ENCODE measurements around the gene CDK7.
"Not testable (repeated sequence)": the region's sequence is repeated elsewhere in the genome, so short reads cannot be mapped to it uniquely, and the experiment has no call there.

The CDK7 gene

DNA sequence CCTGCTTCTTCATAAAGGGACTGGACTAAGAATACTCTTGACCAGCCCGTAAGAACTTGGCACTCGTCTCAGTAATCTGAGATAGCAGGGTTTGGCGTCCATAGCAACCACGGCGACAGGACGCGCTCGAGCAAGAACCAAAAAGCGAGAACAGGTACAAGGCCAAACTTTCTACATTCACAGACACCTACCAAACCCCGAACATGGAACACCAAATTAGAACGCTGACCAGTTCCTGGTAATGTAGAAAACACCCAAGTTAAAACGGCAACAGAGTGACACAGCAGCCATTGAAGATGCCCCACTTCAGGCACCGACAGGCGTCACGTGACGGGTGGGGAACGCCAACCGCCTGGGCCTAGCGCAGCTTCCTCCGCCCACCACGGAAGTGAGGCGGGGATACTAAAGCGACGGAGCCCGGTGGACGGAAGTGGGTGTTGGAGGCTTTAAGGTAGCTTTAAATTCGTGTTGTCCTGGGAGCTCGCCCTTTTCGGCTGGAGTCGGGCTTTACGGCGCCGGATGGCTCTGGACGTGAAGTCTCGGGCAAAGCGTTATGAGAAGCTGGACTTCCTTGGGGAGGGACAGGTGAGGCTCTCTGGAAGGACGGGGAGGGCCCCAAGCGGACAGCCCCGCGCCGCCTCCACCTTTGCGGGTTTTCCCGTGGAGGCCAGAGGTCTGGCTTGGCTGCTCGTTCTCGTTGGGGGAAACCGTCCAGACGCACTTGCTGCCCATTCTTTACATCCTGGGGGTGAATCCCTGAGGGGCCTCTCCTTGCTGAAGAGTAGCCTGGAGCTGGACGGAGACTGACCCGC, at the start of gene CDK7:
Gene CDK7, plus strand, starts transcription at position 430 of the 812 bp plus-strand sequence. Its CDS starts 90 bp downstream, at position 520.
- DNase-seq = peak; percentile 65

- DNase-seq = no peak
Observed at GRCh38 chr5:69187342-69187741, 47.3 kb upstream of the CDK7 start.

GRCh38 chr5:69188811-69189161, 45.9 kb upstream of the CDK7 start:
- no peak for DNase-seq

DNA sequence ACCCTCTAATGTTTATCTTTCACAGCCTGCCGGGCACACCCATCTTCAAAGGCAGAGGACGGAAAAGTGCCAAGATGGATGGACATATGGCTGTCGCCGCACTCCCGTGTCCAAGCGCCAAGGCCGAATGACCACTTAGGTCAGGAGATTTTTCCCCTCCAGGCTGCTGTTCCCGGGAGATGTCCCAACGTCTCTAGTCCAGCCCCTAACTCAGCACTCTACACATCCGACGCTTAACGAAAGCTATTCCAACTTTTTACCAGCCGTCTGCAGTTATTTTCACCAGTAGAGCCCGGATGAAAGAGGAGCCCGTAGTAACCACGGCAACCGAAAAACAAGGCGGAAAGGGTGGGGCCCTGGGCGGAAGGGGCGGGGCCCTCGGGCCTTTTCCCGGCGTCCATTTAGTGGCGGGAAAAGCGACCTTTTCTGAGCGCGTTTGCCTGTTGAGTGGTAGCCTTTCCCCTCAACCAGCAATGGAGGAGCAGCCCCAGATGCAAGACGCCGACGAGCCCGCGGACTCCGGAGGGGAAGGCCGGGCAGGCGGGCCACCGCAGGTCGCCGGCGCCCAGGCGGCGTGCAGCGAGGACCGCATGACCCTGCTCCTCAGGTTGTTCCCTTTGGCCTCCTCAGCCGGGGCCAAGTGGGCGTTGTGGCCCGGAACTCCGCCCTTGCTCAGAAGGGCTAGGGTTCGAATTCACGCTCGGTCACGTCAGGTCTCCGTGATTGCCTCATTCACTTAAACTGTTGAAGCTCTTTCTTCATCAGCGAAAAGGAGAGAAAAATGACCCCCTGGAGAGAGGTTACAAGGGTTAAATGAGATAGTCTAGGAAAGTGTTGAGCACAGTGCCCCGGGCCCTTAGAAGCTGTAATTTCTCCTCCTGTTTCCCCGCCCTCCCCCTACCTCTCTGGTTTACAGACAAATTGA, 45.3 kb upstream of the CDK7 start, which contains the start of gene CENPH:
Gene CENPH, plus strand, starts transcription at position 422 of the 925 bp plus-strand sequence. Its CDS starts 52 bp downstream, at position 474.
- DNase-seq = peak; percentile 68

DNA sequence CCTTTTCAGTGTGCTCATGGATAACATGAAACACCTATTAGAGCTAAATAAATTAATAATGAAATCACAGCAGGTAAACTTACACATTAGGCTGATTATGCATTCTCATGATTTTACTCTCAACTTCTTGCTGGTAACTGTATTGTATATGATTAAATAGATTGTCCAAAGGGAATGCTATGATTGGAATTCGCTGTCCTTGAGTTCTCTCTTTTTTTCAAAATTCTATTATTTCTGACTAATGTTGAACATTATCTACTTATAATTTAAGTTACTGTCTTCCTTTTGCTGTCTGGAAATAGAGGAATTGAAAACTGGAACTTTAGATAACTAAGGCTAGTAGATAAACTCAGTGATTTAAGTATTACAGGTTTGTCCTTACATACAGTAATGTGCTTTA, 32.2 kb upstream of the CDK7 start:
- DNase-seq = no peak

- no peak for DNase-seq
Observed at GRCh38 chr5:69206528-69207190, 28.0 kb upstream of the CDK7 start.

GRCh38 chr5:69209602-69210001, 25.1 kb upstream of the CDK7 start:
- no peak for DNase-seq

DNA sequence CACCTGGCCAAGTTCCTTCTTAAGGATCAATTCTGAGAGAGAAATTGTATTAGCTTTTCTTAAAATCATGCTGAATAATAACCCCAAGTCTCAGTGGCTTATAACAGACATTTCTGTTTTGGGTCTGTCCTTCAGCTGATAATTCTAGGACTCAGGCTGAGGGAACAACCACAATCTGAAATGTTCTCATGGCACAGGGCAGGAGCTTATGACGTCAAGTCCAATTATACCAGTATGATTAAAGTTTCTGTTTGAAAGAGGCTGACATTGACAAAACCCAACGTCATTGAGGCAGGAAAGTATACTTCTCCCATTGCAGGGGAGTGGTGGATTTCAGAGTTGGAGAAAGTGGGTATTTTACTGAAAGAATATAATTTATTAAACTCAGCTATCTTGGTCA, 23.5 kb upstream of the CDK7 start:
- DNase-seq = no peak

GRCh38 chr5:69212022-69212421, 22.7 kb upstream of the CDK7 start:
- no peak for DNase-seq

DNA sequence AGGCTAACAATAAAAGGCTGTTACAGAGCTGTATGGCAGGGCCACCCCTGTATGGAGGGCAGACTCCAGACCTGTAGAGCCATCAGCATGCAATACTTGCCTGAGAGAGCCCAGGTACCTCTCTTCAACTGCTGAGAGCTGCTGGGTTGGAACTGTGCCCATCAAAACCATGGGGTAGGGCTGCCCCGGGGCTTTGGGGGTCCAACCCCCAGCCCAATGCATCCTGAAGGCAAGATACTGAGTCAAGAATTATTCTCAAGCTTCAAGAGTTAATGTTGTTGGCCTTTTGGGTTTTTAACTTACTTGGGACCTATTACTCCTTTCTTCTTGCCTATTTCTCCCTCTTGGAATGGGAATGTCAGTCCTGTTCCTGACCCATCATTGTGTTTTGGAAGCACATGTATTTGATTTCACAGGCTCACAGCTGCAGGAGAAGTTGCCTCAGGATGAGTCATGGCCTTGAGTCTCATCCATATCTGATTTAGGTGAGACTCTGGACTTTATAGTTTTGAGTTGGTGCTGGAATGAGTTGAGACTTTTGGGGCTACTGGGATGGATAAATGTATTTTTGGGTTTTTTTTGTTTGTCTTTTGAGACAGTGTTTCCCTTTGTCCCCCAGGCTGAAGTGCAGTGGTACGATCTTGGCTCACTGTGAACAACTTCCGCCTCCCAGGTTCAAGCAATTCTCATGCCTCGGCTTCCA, 21.0 kb upstream of the CDK7 start:
- no peak for DNase-seq

DNA sequence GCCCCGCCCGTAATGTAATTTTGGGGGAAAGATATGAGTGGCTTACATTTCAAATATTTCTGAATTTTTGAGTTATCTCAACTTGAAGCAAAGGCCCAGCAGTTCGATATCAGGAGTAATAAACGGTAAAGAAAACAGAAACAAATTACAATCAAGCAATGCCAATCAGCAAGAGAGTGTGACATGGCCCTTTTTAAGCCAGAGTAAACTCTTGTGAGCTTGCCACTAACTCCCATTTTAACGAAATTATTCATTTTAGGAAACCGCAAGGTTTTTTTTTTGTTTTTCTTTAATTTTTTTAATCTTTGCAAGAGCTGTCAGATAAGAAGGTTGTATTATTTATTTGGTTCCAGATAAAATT, 17.6 kb upstream of the CDK7 start:
- no peak for DNase-seq

GRCh38 chr5:69217548-69218526, 16.8 kb upstream of the CDK7 start:
- peak; percentile 73 for DNase-seq

- no peak for DNase-seq
Observed at GRCh38 chr5:69219939-69220338, 14.7 kb upstream of the CDK7 start.

DNA sequence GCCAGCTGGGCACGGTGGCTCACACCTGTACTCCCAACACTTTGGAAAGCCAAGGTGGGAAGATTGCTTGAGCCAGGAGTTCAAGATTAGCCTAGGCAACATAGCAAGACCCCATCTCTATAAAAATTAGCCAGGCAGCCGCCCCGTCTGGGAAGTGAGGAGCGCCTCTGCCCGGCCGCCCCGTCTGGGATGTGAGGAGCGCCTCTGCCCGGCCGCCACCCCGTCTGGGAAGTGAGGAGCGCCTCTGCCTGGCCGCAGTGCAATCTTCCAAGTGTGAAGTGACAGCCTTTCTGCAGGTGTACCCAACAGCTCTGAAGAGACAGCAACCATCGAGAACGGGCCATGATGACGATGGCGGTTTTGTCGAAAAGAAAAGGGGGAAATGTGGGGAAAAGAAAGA, 14.3 kb upstream of the CDK7 start:
- not testable (repeated sequence) for DNase-seq

DNA sequence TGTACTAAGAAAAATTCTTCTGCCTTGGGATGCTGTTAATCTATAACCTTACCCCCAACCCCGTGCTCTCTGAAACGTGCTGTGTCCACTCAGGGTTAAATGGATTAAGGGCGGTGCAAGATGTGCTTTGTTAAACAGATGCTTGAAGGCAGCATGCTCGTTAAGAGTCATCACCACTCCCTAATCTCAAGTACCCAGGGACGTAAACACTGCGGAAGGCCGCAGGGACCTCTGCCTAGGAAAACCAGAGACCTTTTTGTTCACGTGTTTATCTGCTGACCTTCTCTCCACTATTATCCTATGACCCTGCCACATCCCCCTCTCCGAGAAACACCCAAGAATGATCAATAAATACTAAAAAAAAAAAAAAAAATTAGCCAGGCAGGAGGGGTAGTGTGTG, 13.9 kb upstream of the CDK7 start:
- DNase-seq = not testable (repeated sequence)

DNA sequence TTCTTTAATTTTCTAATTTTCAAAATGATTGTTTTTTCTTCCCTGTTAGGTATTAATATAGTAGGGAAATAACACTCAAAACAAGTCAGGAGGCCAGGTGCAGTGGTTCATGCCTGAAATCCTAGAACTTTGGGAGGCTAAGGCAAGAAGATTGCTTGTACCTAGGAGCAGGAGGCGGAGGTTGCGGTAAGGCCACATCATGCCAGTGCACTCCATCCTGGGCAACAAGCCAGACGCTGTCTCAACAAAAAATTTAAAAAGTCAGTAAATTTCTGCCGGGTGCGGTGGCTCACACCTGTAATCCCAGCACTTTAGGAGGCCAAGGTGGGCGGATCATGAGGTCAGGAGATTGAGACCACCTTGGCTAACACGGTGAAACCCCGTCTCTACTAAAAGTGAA, 10.2 kb upstream of the CDK7 start:
- DNase-seq = no peak

DNA sequence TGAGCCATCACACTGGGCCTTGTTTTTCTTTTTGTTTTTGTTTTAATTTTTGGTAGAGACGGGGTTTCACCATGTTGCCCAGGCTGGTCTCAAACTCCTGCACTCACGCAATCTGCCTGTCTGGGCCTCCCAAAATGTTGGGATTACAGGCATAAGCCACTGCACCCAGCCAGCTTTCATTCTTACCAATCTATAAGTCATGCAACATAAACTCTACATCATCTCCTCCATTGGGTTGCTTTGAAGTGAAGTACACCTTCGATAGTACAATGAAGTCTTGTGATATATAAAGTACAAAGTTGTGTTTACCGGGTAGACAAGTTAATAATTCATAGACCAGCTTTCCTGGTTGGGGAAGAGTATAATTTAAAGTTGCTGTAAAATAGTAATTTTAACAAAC, 8.8 kb upstream of the CDK7 start:
- no peak for DNase-seq

- DNase-seq = no peak
Observed at GRCh38 chr5:69230181-69230580, 4.5 kb upstream of the CDK7 start.

- DNase-seq = no peak
Observed at GRCh38 chr5:69231281-69231680, 3.4 kb upstream of the CDK7 start.

DNA sequence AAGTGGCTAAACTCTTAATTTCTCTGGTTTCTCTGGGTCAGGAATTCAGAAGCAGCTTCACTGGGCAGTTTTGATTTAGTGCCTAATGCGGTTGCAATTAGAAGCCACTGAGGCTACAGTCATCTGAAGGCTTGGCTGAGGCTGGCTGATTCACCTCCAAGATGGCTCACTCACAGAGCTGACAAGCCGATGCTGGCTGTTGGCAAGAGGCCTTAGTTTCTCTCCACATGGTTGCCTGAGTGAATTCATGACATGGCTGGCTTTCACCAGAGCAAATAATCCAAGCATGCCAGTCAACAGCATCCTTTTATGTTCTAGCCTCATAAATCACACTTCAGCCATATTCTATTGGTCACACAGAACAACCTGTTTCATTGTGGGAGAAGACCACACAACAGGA, 2.8 kb upstream of the CDK7 start:
- DNase-seq = peak; percentile 5

- DNase-seq = not testable (repeated sequence)
Observed at GRCh38 chr5:69236733-69237132, 2.0 kb downstream of the CDK7 start.

DNA sequence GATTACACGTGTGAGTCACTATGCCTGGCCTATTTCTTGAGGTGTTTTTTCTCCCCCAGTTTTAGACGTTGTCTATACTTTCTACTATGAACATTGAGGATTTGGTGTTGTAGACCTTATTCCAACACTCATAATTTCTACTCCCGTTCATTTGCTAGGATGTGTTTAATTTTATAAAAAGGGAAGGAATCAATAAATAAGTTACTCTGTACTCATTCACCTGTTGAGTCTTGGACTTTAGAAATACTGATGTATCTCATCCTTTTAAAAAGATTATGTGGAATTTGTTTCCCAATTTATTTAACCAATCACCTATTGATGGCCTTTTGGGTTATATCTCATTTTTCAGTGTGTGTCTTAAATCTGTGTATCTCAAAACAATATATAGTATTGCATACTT, 3.2 kb downstream of the CDK7 start:
- DNase-seq = no peak

Measured in NCI-H446 treated with DMSO at 0.1 percent for 48 hours (cell line).